ENCODE results near the gene NHSL1.

NHSL1 gene

DNA sequence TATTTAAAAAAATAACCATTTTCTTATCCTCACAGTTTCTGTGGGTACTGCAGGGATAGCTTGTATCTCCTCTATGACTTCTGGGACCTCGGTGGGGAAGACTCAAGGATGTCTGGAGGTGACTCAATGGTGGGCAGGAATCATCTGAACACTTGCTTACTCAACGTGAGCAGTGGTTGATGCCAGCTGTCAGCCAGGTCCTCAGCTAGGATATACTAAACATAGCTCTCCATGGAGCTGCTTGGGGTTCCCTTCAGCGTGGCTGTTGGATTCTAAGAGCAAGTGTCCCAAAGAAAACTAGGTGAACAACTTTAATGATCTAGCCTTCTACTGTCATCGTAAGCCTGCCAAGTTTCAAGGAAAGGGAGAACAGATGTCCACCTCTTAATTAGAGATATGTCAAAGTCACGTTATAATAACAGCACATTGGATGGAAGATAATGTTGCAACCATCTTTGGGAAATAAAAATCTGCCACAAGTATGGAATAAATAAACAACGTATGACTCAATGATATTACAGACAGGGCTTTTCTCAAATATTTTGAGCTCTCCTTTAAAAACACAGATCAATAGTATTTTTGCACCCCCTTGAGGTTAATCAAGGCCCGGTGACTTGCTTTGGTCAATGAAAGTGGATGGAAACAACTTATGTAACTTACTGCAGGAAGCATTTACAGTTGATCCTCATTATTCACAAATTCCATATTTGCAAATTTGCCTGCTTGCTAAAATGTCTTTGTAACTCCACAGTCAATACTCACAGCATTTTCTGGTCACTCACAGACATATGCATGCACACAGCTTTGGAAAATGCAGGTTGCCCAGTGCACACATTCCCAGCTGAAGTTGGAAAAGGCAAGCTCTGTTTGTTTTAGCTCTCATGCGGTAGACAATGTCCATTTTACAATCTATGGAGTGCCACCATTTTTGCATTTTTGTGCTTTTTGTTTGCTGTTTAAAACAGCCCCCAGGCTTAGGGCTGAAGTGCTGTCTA is 101.9 kb downstream of the NHSL1 start:
- no peak for DNase-seq

DNA sequence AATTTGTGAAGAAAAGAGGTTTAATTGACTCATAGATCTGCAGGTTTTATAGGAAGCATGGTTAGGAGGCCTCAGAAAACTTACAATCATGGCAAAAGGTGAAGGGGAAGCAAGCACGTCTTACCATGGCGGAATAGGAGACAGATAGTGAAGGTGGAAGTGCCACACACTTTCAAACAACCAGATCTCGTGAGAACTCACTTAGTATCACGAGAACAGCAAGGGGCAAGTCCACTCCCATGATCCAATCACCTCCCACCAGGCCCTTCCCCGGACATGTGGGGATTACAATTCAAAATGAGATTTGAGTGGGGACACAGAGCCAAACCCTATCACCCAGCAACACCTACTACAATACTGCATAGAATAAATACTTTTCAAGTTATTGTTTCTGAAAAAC is 102.6 kb downstream of the NHSL1 start:
- no peak for DNase-seq

DNA sequence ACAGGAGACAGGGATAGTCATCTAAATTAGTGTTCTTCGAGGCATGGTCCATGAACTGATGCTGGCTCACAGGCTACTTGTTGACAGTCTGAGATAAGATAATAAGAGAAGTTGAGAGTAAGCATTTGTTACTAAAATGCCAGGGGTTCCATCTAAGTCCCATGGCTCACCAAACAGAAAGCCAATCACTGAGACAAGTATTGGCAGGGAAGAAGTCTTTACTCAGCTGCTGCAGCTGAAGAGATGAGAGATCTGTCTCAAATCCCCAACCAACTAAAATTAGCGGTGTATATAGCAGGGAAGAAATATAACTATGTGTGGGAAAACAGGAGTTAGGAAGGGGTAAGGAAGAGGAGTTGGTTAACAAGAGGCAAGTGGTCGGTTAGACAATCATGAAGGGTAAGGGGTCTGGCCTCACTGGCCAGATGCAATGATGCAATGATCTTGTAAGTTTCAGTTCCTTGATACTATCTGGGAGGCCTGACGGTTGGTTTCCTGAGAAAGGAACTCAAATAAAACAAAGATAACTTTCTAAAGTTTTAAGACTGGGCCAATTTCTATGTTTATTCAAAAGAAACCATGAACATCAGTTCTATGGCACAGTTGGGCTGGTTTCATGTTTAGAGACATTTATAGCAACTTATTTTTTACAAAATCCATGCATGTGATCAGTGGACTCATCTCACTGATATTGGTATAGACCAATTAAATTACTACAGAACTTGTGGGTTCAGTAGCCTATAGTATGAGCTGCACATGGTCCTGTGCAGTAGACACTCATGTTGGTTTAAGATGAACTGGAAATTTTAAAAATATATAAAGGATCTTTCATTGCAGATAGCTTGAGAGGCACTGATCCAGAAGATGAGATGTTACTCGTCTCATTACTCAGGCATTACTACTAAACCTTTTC is 105.2 kb downstream of the NHSL1 start:
- DNase-seq = no peak

DNA sequence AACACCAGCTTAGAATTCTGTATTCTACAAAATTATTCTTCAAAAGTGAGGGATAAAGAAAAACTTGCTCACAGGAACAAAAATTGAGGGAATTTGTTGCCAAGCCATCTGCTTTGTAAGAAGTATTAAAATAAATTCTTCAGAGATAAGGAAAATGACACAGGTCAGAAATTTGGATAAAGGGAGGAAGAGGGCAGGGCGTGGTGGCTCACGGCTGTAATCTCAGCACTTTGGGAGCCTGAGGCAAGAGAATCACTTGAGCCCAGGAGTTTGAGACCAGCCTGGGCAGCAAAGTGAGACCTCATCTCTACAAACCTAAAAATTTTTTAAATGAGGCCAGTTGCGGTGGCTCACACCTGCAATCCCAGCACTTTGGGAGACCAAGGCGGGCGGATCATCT is 109.7 kb downstream of the NHSL1 start:
- DNase-seq = no peak

DNA sequence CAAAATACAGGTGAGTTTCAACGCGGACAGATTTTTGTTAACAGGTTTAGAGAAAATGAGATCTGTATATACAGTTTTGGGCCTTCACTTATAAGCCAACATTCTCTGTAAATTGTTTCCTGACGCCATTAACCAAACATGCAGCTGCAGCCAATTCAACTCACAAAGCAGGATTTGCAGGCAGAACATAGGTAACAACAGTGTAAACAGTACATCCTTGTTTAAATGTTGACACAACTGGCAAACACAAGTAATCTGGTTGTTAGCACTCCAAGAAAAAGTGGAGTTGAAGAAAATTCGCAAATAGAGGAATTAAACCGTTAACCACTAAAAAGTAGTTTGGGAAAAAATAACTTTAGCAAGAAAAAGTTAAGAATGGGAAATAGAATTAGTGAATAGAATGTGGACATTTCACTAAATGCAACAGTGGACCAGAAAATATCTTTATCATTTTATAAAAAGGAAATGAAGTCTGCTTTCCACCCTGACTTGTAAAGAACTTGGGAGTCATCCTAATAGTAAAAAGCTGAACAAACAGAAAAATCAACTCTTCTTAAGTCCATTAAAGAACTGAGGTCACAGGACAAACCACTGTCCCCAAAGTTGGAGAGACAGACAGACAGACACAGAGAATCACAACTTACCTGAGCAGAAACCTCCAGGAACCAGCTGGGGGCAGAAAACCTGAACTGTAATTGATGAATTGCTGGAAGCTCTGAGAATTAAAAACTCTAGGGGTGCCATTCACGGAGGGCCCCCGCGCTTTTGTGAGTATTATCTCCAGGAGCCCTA is 111.5 kb downstream of the NHSL1 start:
- DNase-seq = peak; percentile 38

DNA sequence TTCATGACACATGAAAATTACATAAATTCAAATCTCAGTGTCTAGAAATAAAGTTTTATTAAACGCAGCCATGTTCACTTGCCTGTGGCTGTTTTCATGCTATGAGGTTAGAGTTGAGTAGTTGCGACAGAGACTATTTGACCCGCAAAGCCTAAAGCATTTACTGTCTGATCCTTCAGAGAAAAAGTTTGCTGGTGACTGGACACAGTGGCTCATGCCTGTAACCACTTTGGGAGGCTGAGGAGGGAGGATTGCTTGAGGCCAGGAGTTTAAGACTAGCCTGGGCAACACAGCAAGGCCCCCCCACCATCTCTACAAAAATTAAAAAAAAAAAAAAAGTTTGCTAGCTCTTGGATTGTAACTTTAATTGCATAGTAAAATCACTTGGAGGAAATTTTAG is 112.4 kb downstream of the NHSL1 start:
- DNase-seq = no peak

DNA sequence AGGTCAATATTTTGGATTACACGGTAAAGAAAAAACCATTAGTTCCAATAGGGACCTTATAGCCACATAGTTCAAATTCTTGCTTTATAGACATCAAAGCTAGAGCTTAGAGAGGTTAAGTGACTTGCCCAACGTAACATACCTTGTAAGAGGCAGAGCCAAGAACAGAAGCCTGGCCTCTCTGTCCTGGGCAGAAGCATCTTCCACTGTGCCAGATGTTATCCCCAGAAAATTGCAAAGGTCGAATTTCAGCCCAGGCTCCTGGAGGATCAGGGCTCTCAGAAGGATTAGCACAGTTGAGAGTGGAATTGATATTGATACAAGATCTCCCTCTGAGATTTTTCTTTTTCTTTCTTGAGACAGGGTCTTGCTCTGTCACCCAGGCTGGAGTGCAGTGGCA is 115.5 kb downstream of the NHSL1 start:
- no peak for DNase-seq

DNA sequence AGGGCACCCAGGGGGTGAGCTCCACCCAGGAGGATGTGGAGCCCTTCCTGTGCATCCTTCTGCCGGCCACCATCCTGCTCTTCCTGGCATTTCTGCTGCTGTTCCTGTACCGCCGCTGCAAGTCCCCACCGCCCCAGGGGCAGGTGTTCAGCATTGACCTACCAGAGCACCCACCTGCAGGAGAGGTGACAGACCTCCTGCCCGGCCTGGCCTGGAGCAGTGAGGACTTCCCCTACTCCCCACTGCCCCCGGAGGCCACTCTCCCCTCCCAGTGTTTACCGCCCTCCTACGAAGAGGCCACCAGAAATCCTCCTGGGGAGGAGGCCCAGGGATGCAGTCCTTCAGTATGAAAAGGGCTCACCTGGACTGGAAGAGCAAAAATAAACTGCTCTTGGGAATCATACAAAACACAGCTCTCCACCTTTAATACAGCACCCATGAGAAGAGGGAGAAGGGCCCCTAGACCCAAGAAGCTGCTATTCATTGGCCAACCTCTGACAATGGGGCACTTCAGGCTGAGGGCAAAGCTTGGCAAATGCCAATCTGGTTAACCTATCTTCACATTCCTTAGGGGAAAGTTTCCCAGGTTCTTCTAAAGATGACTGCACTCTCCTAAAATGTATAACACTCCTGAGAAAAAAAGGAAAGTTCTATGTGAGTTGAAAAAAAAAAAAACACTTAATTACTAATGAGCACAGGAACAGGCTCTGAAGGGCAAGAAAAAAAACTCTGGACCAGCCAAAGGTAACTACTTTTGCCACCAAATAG is 116.6 kb downstream of the NHSL1 start:
- DNase-seq = no peak

DNA sequence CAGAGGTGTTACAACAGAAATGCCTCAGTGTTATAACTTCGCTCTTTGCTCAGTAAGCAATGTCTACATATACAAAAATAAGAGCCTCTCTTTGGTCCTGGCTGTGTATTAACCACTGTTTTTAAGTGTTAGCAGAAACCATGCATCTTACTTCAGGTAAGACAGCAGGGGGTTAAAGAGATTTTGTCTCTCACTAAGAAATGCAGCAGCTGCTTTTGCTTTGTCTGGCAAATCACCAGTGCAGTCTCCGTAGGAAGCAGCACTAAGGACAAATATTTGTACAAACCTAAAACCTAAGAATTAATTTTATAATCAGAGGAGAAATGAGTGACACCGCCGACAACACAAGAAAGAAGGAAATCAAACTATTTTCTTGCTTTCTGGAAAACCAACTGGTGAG is 120.8 kb downstream of the NHSL1 start:
- DNase-seq = no peak

DNA sequence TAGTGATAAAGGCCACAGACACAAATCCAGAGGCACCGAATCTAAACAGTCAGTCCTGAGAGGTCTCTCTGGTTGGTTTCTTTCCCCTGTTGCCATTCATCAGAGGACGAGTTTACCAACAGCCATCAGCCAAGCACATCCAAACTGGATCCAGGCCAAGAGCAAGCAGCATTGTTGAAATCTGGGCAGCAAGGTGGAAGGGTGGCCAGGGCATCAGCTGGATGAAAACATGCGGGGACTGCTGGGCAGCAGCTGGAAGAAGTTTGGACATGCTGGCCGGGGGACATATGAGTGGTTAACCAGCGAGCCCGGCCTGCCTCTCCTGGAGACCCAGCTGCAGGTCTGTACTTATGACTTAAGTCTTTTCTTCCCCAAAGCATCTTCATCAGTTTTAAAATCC is 121.5 kb downstream of the NHSL1 start, which contains the start of gene SMIM28:
TSS of gene SMIM28 (plus strand) at position 62 of the 400 bp plus-strand sequence. CDS start at position 230, 168 bp downstream.
- peak; percentile 55 for DNase-seq

DNA sequence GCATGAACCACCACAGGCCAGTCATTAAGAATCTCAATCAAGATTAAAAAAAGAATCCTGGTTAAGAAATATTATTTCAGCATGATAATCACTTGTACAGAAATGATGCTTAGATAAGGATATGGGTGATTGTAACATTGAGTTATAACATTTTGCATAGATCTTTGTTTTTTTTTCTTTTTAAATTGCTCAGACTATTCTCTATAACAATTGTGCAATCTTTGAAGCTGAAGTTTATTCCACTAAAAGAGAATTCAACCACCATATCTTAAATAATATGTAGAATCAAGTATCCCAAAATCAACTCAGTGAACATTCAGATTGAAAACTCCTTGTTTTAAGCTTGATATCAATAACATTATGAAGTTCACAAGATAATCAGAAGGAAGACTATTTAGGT is 122.3 kb downstream of the NHSL1 start:
- no peak for DNase-seq

DNA sequence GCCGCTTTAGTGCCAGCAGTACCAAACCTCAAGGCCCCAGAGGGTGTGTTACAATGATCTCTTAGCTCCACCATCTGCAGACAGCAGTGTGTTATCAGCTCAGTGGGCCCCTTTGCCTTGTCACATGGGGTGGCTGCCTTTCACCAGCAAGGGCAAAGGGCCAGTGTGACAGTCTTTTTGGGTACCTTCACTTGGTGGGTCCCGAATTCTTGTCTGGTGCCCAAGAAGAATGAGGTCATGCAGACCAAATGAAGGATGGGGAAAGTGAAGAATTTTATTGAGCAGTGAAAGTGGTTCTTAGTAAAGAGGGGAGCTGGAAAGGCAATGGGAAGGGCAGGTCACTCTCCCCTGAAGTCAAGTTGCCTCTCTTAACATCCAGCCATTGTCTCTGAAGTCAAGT is 124.5 kb downstream of the NHSL1 start:
- DNase-seq = no peak

DNA sequence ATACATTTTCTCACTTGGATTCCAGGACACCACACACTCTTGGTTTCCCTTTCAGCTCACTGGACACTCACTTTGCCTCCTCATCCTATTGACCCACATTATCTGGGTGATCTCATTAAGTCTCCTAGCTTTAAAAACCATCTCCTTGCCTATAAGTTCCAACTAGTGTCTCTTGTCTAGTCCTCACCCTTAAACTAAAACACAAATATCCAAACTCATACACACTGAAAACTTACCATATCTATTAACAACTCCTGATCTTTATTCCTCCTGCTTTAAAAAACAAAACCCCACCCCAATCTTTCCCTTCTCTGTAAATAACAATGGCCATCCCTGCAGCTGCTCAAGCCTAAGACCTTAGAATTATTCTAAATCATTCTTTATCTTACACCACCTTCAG is 125.1 kb downstream of the NHSL1 start:
- no peak for DNase-seq

DNA sequence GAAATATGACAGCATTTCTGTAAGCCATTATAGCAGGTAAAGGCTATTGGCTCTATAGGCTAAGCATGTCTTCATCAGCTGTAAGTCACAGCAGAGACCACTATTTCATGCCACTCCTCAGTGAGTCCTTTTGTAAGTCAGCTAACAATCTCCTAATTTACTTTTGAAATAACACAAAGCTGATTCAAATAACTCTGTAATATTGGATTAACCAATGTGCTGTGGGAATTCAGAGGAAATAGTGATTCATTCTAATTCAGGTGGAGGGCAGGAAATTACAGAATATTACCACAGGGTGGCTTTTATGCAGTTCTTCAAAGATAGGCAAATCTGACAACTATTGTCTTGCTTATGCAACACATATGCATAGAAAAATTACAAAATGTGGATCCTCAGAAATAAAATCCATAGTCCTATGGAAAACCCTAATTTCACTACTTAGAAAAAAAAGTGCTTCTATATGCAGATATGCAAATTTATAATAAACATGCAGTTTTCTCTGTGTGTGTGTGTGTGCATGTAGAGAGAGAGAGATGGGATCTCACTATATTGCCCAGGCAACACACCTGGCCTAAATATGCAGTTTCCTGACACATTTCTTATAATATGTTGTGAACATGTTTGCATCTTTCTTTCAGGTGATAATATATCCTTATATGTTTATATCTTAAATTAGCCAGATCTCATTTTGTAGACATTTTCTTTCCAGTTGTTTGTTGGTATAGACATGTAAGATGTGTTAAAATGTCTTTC is 126.4 kb downstream of the NHSL1 start:
- DNase-seq = no peak

All from SHP77 treated with DMSO at 0.1 percent for 48 hours (cell line).